SK-N-MC (cell line): Measurements from ENCODE around the gene IMMT.

Source experiments
- EZH2 ChIP-seq: fragments of 200-600 bp; sonication (generic); IDR thresholded peaks from one replicate; pipeline ENCODE4 v1.6.1; 2017; ENCODE audit warnings: antibody characterized with exemption
- POLR2AphosphoS5 ChIP-seq: IDR thresholded peaks from 2 replicates; pipeline ENCODE4 v1.6.1; 2012; ENCODE audit warnings: mild to moderate bottlenecking, low read depth, low read length, borderline replicate concordance

DNA sequence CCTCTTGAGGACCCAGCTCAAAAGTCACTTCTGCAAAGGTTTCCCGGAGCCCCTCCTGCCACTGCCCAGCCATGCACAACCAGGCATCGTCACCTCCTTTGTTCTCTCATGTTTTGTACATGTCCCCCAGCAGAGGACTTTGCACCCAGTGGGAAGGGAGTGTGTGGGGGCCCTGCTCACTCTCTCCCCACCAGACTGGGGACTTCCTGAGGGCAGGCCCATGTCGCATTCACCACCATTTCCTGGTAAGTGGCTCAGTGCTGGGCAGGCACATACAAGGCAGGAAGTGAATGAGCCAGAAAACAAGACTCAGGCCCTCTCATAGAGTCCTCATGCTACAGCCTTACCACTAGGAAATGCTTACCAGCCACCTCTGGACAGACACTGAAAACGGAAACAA, 22.9 kb upstream of the IMMT start:
- TF ChIP-seq POLR2AphosphoS5 (no peak), EZH2 (no peak)
